HG03571 (cell line): ENCODE results near the gene PANK4.
"Not testable (repeated sequence)": the region's sequence is repeated elsewhere in the genome, so short reads cannot be mapped to it uniquely, and the experiment has no call there.

Experiments
- ATAC-seq: cut with Tn5 transposase; IDR thresholded peaks from one replicate; pipeline ENCODE4 v1.9.1; 2021; ENCODE audit not compliant: unreplicated experiment

The PANK4 gene

DNA sequence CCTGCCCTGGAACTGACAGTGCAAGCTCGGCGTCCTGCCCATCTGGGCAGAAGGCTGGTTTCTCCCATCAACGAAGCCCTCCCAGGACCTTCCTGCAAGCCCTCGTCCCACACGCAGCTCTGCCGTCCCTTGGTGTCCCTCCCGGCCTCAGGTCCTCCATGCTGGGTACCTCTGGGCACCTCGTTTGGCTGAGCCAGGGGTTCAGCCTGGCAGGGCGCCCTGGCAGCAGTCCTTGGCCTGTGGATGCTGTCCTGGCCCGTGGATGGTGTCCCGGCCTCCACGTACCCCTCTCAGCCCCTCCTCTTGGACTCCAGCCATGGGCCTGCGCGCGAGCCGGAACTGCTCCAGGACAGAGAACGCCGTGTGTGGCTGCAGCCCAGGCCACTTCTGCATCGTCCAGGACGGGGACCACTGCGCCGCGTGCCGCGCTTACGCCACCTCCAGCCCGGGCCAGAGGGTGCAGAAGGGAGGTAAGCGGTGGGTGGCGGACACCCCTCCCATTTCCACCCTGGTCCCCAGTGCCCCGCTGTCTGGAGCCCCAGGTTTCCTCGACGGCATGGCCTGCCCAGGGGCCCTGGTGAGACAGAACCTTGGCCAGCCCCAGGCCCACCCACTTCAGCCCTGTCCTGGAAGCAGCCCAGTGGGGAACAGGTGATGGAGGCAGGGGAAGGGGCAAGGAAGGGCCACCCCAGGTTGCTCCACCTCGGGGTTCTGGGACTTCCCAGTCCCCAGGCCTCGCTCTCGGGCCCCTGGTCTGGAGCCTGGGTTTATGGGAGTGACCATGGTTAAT, 33.3 kb upstream of the PANK4 start:
- ATAC-seq = no peak

GRCh38 chr1:2558861-2559260, 32.5 kb upstream of the PANK4 start:
- ATAC-seq = no peak

GRCh38 chr1:2558420-2558819, 32.0 kb upstream of the PANK4 start:
- ATAC-seq = no peak

GRCh38 chr1:2557482-2558400, 31.3 kb upstream of the PANK4 start:
- ATAC-seq = no peak

- peak; percentile 27 for ATAC-seq
Measured at GRCh38 chr1:2556678-2557481, 30.5 kb upstream of the PANK4 start.

DNA sequence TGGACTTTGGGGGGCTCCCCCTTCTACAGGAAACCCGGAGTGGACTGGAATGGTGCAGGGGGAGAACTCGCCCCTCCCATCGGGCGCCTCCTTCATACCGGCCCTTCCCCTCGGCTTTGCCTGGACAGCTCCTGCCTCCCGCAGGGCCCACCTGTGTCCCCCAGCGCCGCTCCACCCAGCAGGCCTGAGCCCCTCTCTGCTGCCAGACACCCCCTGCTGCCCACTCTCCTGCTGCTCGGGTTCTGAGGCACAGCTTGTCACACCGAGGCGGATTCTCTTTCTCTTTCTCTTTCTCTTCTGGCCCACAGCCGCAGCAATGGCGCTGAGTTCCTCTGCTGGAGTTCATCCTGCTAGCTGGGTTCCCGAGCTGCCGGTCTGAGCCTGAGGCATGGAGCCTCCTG, 29.9 kb upstream of the PANK4 start, which contains the start of gene TNFRSF14:
Gene TNFRSF14 (plus strand): TSS at position 95 of the 401 bp plus-strand sequence. CDS start 294 bp downstream, at position 389.
- peak; percentile 22 for ATAC-seq

DNA sequence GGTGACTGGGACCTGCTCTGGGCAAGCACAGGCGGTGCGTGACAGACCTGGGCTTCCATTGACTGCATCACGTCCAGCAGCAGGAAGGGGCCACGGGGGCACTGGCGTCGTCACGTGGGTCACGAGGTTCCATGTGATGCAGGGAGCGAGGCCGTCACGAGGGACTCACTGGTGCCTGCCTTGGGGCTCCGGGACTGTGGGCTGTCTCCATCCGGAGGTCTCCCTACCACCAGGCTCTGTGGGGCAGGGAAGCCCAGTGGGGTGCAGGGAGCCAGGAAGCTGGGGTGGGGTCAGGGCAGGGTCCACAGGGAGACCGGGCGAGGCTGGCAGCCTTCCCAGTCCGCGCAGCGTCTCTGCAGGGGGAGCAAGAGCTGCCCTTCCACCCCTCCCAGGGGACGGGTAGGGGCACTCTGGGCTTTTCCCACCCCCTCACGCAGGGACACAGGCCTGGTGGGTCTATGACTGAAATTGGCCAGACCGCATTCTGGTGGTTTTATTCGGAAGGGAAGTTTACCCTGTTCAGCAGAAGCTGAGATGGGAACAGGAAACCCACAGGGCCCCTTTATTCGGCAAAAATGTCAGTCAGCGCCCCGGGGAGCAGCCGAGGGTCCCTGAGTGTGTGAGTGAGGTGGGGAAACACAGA, 29.4 kb upstream of the PANK4 start:
- peak; percentile 33 for ATAC-seq

GRCh38 chr1:2554621-2555387, 28.4 kb upstream of the PANK4 start:
- no peak for ATAC-seq

DNA sequence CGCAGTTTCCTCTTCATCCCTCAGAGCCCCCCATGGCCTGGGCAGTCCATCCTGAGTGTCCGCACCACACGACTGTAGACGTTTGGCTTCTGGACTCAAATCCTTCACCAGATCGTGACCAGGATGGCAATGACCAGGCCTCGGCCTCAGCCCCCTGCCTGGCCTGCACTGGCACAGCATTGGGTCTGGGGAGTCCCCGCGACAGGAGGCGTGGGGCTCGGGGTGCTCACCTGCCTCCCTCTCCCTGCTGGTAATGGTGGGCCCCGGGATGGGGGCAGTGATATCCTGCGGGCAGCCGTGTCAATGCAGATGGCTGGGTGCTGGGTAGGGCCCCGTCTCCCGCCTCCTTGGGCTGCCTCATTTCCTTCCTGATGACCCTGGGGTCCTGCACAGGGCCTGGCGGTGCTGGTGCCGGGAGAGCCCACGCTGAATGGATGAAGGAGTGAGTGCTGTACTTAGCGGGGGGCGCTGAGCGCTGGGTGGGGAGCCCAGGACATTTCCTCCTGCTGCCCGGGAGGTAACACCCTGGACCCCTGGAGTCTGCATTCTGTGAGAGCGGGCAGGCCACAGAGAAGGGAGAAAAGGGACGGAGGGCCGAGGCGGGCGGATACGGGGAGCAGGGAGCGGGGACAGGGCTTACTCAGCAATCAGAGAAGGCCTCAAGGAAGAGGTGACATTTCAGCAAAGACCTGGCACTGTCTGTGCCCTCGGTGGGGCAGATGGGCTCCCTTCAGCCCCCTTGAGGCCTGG, 27.6 kb upstream of the PANK4 start:
- no peak for ATAC-seq

DNA sequence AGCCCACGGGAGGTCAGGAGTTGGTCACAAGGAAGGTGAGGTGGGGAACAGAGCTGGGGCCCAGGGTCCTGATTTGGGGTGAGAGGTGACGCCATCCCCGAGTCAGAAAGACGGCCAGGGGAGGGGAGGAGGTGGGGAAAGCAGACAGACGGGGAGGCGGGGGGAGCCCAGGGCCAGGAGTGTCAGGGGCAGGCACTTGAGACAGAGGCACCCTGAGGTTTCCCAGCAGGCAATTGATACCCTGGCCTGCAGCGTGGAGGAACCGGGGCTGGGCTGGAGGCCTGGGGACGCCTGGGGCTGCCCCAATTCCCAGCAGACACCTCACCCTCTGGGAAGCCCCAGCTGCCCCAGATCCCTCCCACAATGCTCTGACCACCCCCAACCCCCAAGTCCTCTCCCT, 26.7 kb upstream of the PANK4 start:
- not testable (repeated sequence) for ATAC-seq

GRCh38 chr1:2552189-2552588, 25.8 kb upstream of the PANK4 start:
- ATAC-seq = no peak

GRCh38 chr1:2551544-2551943, 25.1 kb upstream of the PANK4 start:
- ATAC-seq = not testable (repeated sequence)

DNA sequence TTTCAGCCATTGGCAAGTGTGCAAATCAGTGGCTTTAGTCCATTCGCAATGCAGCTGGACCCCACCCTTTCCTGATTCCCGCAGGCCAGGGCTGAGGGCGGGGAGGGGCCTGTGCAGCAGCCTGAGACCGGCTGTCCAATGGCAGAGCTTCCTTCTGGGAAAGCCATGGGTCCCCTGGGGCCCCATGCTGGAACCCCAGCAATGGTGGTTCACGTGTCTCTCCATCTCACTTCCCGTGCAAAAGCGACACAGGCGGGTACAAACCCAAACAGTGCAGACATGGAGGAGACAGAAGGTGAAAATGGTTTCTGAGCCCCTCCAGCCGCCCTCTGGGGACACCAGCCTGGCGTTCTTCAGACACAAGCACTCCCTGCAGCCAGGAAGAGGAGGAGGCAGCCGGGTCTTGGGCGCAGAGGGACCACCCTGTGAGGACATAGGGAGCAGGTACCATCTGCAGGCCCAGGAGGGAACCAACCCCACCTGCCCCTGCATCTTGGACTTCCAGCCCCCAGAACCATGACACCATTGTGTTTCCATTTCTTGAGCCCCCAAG, 24.0 kb upstream of the PANK4 start:
- ATAC-seq = not testable (repeated sequence)

- not testable (repeated sequence) for ATAC-seq
Measured at GRCh38 chr1:2549367-2550029, 23.1 kb upstream of the PANK4 start.

DNA sequence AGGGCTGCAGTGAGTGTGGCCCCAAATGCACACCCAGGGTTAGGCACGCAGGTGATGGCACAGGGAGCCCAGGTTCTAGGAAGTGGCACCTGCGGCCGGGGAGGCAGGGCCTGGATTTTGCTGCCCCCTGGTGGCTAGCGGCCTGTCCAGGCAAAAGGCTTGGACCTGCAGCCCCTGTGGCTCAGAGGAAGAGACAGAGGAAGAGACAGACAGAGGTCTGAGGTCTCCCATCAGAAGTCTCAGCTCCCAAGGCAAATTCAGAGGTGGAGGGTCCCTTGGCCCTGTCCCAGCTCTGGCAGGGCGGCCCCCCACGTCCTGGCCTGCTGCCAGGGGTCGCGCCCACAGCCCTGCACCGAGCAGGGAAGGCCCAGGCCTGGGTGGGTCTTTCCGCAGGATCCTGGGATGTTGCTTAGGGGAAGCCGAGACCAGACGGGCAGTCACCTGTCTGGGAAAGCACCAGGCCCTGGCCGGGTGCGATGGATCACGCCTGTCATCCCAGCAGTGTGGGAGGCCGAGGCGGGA, 21.7 kb upstream of the PANK4 start:
- no peak for ATAC-seq

GRCh38 chr1:2547210-2548067, 21.0 kb upstream of the PANK4 start:
- ATAC-seq = no peak
